D721Med (cell line): Measurements from ENCODE around the gene SCRN2.

Experiments used
- DNase-seq: peaks from one replicate; pipeline ENCODE4 v3.0.0; 2011; ENCODE audit warnings: low spot score; ENCODE audit not compliant: insufficient read length
- FAIRE-seq: peaks from 2 replicates; lab custom pipeline; 2011; peaks lifted over from hg19 to GRCh38; lab: Jason Lieb, UNC
- TF ChIP-seq, protein P1 (sequence below): IDR thresholded peaks from 2 replicates; pipeline ENCODE4 v1.5.1; 2012; ENCODE audit warnings: mild to moderate bottlenecking, control low read depth; ENCODE audit not compliant: insufficient read depth; ENCODE audit errors: missing control alignments

The SCRN2 gene

DNA sequence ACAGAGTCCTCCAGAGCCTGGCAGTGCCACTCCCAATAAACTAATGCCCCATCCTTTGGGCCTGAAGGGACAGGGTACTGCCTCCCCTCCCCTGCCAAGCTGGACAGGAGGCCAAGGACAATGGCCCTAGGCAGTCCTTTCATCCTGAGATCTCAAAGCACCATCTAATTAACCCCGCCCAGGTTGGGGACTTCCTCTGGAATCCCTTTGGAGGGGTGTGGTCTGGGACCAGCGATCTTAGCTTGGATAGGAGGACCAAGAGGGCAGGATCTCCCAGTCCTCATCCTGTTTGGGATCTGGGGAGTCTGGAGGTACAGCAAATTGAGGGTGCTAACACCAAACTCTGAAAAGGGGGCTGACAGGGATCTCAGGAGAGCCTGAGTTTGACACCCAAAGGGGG is 28.0 kb upstream of the SCRN2 start:
- DNase-seq, result no peak
- FAIRE-seq, result no peak
- TF ChIP-seq, protein P1, sequence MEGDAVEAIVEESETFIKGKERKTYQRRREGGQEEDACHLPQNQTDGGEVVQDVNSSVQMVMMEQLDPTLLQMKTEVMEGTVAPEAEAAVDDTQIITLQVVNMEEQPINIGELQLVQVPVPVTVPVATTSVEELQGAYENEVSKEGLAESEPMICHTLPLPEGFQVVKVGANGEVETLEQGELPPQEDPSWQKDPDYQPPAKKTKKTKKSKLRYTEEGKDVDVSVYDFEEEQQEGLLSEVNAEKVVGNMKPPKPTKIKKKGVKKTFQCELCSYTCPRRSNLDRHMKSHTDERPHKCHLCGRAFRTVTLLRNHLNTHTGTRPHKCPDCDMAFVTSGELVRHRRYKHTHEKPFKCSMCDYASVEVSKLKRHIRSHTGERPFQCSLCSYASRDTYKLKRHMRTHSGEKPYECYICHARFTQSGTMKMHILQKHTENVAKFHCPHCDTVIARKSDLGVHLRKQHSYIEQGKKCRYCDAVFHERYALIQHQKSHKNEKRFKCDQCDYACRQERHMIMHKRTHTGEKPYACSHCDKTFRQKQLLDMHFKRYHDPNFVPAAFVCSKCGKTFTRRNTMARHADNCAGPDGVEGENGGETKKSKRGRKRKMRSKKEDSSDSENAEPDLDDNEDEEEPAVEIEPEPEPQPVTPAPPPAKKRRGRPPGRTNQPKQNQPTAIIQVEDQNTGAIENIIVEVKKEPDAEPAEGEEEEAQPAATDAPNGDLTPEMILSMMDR, result no peak

DNA sequence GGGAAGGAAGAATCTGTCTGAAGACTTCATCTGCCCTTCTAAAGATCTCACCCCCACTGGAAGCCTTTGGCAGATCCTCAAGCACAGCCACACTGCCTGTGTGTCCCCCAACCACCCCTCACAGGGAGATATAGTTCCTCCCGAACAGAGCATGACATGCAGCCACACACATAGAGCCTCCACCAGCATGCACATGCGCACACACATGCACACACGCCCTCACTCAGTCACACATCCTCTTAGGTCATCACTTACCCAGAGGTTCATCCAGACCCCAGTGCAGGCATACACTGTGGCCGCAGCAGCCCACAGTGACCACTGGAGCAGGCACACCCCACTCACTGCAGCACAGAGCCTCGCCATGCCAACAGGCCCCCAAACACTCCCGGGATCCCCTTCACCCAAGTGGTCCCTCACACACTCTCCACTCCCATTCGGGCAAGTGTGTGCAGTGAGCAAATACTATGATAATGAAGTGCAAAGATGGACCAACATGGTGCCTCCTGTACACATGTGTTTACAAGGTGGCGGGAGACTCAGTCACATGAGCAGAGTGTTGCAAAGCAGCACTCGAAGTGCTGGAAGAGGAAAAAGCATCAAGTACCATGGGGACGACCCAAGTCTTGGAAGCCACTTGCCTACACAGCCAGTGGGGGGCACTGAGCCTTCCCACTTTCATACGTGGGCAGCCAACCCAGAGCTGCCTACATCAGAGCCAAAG is 26.9 kb upstream of the SCRN2 start:
- TF ChIP-seq, protein P1, result no peak
- no peak for FAIRE-seq
- DNase-seq, result no peak

DNA sequence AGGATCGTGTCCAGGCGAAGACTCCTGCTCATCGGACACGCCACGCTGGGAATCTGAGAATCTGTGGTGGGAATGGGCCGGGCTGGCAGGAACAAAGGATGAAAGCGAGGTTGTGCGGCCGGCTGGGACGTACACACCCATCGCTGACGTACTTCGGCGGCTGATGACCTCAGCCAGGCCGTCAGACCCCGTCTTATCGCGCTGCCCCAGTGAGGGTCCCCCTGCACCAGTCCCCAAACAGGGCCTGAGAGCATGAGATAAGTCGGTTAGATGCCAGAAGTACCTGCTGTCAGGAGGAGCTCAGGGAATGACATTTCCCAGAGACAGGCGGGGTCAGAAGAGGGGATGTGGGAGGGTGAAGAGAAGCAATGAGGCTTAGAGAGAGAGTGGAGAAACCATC is 25.9 kb upstream of the SCRN2 start:
- DNase-seq (no peak), FAIRE-seq (no peak)
- TF ChIP-seq, protein P1, result no peak

DNA sequence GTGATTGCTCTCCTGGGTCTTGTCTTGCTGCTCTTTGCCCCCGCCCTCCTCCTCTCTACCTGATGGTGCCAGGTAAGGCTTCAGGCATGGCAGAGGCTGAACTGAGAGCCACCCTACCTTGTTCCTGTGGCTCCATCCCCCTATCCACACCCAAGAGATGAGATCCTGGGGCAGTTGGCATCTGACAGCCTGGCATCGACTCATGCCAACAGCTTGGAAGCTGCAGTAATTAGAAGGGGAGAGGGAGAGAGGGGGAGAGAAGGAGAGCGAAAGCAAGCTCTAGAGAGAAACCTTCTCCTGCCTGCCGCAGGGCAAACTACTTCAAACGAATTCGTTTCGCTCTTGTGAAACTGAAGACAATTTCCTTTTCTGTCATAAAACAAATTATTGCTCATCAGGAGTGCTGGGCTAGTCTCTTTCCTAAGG is 23.7 kb upstream of the SCRN2 start:
- DNase-seq, result no peak

DNA sequence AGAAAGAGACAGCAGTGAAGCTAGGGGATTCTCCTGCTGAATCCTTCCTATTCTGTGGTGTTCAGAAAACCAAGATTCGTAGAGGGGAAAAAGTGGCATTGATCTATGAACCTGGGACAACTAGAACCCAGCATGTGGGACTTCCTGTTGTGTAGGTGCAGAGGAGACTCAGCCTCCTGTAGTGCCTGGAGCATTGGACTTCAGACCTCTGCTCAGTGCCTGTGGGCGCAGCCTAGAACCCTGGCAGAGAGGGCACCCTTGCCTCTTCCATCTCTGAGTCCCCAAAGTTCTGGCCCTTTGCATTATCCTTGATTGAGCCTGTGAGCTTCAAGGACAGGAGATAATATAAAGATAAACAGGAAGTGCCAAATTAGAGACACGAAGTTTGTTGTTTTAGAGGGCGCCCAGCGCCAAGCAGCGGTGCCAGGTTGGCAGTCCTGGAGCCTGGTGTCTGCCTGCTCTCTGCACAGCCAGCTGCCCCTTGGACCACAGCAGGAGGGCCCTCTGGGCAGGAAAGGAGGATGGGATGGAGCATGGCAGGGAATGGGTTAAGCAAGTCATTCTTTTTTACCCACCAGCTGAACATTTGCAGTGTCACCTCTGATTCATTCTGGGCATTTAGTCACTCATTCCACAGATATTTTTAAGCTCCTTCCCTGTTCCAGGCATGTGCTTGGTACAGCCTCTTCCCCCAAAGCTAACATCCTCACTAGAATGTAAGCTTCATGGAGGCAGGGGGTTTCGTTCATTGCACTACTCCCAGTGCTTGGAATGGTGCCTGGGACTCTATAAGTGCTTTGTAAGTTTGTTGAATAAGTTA is 21.8 kb upstream of the SCRN2 start:
- TF ChIP-seq, protein P1, result no peak
- FAIRE-seq, result no peak
- no peak for DNase-seq

More for the DNA sequence above, 23.7 kb upstream of the SCRN2 start:
- no peak for FAIRE-seq
- TF ChIP-seq, protein P1, result no peak

DNA sequence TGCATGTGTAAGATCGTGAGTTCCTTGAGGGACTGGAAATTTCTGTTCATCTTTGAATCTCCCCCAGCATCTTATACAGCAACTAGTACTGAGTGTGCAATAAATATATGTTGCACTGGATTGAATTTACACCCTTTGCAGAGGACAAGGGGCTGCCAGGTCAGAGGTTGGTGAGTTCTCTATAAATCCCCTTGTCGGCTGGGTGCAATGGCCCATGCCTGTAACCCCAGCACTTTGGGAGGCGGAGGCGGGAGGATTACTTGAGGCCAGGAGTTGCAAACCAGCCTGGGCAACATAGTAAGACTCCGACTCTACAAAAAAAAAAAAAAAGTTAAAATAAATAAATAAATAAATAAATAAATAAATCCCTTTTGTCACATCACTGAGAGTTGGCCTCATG is 19.3 kb upstream of the SCRN2 start:
- DNase-seq, result no peak
- FAIRE-seq, result no peak
- TF ChIP-seq, protein P1, result no peak
